K562 (cell line): ENCODE results near the gene UCHL5. TPM values are rescaled to one million over a fixed set of nuclear protein-coding genes. Genes with fewer than 3 reads are reported as not detected.
A peak's percentile ranks its signal among the peaks of the same experiment; 100 is the strongest.
"Not testable (repeated sequence)": the region's sequence is repeated elsewhere in the genome, so short reads cannot be mapped to it uniquely, and the experiment has no call there.

Experiments used
- ATAC-seq: fragments of 200-7000 bp; cut with Tn5 transposase; 3 replicates; pipeline ENCODE4 v1.9.1; 2020; ENCODE audit warnings: moderate library complexity
- BruUV-seq: library from RNA; stranded (reverse); fragments of 400-500 nt; replicated peaks from 2 replicates; lab custom pipeline; 2021; lab: Mats Ljungman, UMichigan
- CTCF ChIA-PET: fragments of 300-600 bp; formaldehyde crosslinking; extraction: SDS; loops from one replicate; lab custom pipeline; 2021; ENCODE audit warnings: low intra/inter-chr PET ratio; lab: Yijun Ruan, JAX
- POLR2A ChIA-PET: fragments of 300-600, 350-650 bp; sonication (Branson Sonifier 250); formaldehyde crosslinking; extraction: SDS; loops from one replicate; lab custom pipeline; 2021; ENCODE audit warnings: antibody characterized with exemption, inconsistent platforms; lab: Yijun Ruan, JAX
- DNase-seq, 4 experiments: peaks; one replicate each; pipeline versions ENCODE4 v3.0.0 to v3.0.0-alpha.2; 2011 to 2018; ENCODE audit warnings: low spot score in 3 of 4, mixed read lengths in 3 of 4; ENCODE audit errors: extremely low read depth in 1 of 4
- FAIRE-seq: peaks from 2 replicates; lab custom pipeline; 2011; peaks lifted over from hg19 to GRCh38; lab: Jason Lieb, UNC
- H2AFZ ChIP-seq: 2 replicates; pipeline ENCODE4 v1.6.0; 2011; ENCODE audit warnings: low read depth, low read length, control low read depth, inconsistent platforms
- H3K27ac ChIP-seq: fragments of 200-600 bp; 3 replicates; pipeline ENCODE4 v1.8.0; 2011; ENCODE audit warnings: low read depth, mild to moderate bottlenecking, control low read depth, inconsistent platforms, low read length, moderate library complexity, mixed read lengths; ENCODE audit errors: extremely low read depth
- H3K27me3 ChIP-seq, 2 experiments: fragments of 300-600 bp in 1 of 2; 2 replicates in 1 of 2; 3 replicates in 1 of 2; pipeline versions ENCODE4 v1.6.0 to v1.8.0; 2011; ENCODE audit warnings: inconsistent platforms in 2 of 2, low read length in 2 of 2, mild to moderate bottlenecking in 1 of 2, mixed read lengths in 1 of 2, moderate library complexity in 1 of 2; ENCODE audit not compliant: control insufficient read depth in 2 of 2, insufficient read depth in 2 of 2
- H3K36me3 ChIP-seq: fragments of 300-600 bp; 3 replicates; pipeline ENCODE4 v1.8.0; 2011; ENCODE audit warnings: mild to moderate bottlenecking, low read length, inconsistent platforms; ENCODE audit not compliant: control insufficient read depth, insufficient read depth
- H3K4me1 ChIP-seq, 2 experiments: fragments of 200-600 bp in 1 of 2; replicated peaks in 1 of 2; 2 replicates in 1 of 2; 3 replicates in 1 of 2; pipeline versions ENCODE4 v1.5.1 to v1.8.0; 2011; ENCODE audit warnings: inconsistent platforms in 2 of 2, low read length in 2 of 2, mild to moderate bottlenecking in 1 of 2, mixed read lengths in 1 of 2, moderate library complexity in 1 of 2; ENCODE audit not compliant: control insufficient read depth in 2 of 2, insufficient read depth in 2 of 2
- H3K4me2 ChIP-seq: 2 replicates; pipeline ENCODE4 v1.6.1; 2011; ENCODE audit warnings: low read length, control low read depth, inconsistent platforms, mixed read lengths; ENCODE audit not compliant: insufficient read depth
- H3K4me3 ChIP-seq: fragments of 200-600 bp; sonication (generic), shearing (Covaris generic); 2 replicates; pipeline ENCODE4 v1.5.1; 2016; ENCODE audit warnings: control low read depth, inconsistent platforms
- H3K79me2 ChIP-seq: fragments of 200-600 bp; 3 replicates; pipeline ENCODE4 v1.8.0; 2011; ENCODE audit warnings: low read length, inconsistent platforms; ENCODE audit not compliant: control insufficient read depth, insufficient read depth
- H3K9ac ChIP-seq, 2 experiments: 2 replicates each; pipeline versions ENCODE4 v1.6.0 to v1.6.1; 2011; ENCODE audit warnings: low read depth in 2 of 2, low read length in 2 of 2, control low read depth in 1 of 2, inconsistent platforms in 1 of 2, mild to moderate bottlenecking in 1 of 2, mixed read lengths in 1 of 2; ENCODE audit not compliant: insufficient read depth in 1 of 2
- H3K9me1 ChIP-seq: one replicate; pipeline ENCODE4 v1.6.0; 2011; ENCODE audit warnings: inconsistent platforms, mild to moderate bottlenecking, low read length, moderate library complexity; ENCODE audit not compliant: control insufficient read depth, insufficient read depth
- H3K9me3 ChIP-seq: replicated peaks from 2 replicates; pipeline ENCODE4 v1.5.1; 2011; ENCODE audit warnings: low read depth, low read length, inconsistent platforms; ENCODE audit not compliant: control insufficient read depth, insufficient read depth
- H4K20me1 ChIP-seq: replicated peaks from 2 replicates; pipeline ENCODE4 v1.6.1; 2011; ENCODE audit warnings: low read length, inconsistent platforms, mixed read lengths; ENCODE audit not compliant: control insufficient read depth, insufficient read depth
- HEY1 ChIP-seq: fragments of 250-450 bp; sonication (Bioruptor Pico); IDR thresholded peaks from 2 replicates; pipeline ENCODE4 v1.5.0; 2020; ENCODE audit warnings: mild to moderate bottlenecking, moderate library complexity, borderline replicate concordance
- ZBTB33 ChIP-seq: sonication (generic); formaldehyde crosslinking; IDR thresholded peaks from 2 replicates; pipeline ENCODE4 v1.8.1; 2023; ENCODE audit warnings: mild to moderate bottlenecking, missing genetic modification reagents
- ZNF146 ChIP-seq: IDR thresholded peaks from one replicate; pipeline ENCODE4 v1.6.1; 2018; ENCODE audit warnings: missing compliant biosample characterization; ENCODE audit not compliant: unreplicated experiment
- WGBS: fragments of 100-300 bp; shearing (Covaris generic); methylation state at CpG from one replicate; pipeline ENCODE4 v1.1.6; 2016; ENCODE audit warnings: low coverage, mixed read lengths; ENCODE audit not compliant: insufficient coverage; ENCODE audit errors: missing lambda C conversion rate; 5-methylcytosine and 5-hydroxymethylcytosine counted together
- in situ Hi-C: fragments of 300-500 bp; cut with MboI; formaldehyde crosslinking; loops from 4 replicates; pipeline ENCODE4 v1.15.0; 2018; ENCODE audit warnings: inconsistent platforms, mixed read lengths
- intact Hi-C: fragments of 100-400 bp; cut with micrococcal nuclease; formaldehyde crosslinking; loops from 2 replicates; pipeline ENCODE4 v1.14.2; 2022
- polyA plus RNA-seq, 8 experiments: library from polyadenylated mRNA; depleted of rRNA in 4 of 8; stranded (reverse) in 5 of 8; unstranded in 3 of 8; fragments of >200 nt; fragmentation: Nextera tagmentation in 2 of 8; fragmentation: Illumina TruSeq in 1 of 8; extraction: Ambion mirVana in 2 of 8; extraction: Trizol in 1 of 8; gene quantifications; 2 replicates each; pipeline versions ENCODE4 v1.2.1 to v1.2.3, GENCODE V29; 2011 to 2014; ENCODE audit warnings: inconsistent platforms in 1 of 8, missing spikeins in 1 of 8
- total RNA-seq, 7 experiments: library from RNA; depleted of rRNA in 6 of 7; stranded (reverse); fragments of >200 nt in 6 of 7; fragmentation: Illumina TruSeq in 2 of 7; extraction: Trizol in 2 of 7; gene quantifications; 2 replicates each; pipeline versions ENCODE4 v1.2.1 to v1.2.3, GENCODE V29; 2011 to 2021; ENCODE audit warnings: low replicate concordance in 1 of 7

UCHL5 gene
- total and polyA plus RNA-seq, 9 of the 15 experiments (the other 6 are each of a cell fraction or from before 2014, with no cell fraction given), result 61.0 to 206 (median 122) TPM

DNA sequence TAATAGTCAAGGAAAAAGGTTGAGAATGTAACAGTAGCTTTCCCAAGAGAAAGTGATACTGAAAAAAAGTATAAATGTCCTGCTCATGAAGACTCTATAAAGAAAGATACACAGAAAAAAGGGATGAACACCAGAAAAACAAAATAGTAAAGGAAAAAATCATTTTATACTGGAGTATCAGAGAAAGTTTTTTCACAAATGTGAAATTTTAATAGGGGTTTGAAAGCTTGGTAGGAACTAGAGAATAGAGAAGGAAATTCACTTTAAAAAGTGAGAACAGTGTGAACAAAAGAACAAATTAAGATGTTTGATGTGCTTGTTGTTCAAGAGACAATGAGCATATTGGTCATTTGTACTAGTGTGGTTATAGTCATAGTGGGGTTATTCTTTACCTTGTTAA, 25.6 kb downstream of the UCHL5 start (continued):
- TF ChIP-seq HEY1 (CRISPR knock-in tag), result no peak
- TF ChIP-seq, all 486 proteins: peak for 0

DNA sequence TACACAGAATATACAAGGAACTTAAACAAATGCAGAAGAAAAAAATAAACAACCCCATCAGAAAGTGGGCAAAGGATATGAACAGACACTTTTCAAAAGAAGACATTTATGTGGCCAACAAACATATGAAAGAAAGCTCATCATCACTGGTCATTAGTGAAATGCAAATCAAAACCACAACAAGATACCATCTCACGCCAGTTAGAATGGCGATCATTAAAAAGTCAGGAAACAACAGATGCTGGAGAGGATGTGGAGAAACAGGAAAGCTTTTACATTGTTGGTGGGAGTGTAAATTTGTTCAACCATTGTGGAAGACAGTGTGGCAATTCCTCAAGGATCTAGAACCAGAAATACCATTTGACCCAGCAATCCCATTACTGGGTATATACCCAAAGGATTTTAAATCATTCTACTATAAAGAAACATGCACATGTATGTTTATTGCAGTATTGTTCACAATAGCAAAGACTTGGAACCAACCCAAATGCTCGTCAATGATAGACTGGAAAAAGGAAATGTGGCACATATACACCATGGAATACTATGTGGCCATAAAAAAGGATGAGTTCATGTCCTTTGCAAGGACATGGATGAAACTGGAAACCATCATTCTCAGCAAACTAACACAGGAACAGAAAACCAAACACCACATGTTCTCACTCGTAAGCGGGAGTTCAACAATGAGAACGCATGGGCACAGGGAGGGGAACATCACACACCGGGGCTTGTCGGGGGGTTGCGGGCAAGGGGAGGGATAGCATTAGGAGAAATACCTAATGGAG, 26.3 kb downstream of the UCHL5 start:
- H3K79me2 ChIP-seq, result peaks cover 87% of the 10 kb centered on the region
- FAIRE-seq, H4K20me1 ChIP-seq, in situ Hi-C loops, H3K9me3 ChIP-seq, H3K9me1 ChIP-seq, ATAC-seq, H3K4me3 ChIP-seq, H3K27me3 ChIP-seq, BruUV-seq, H3K27ac ChIP-seq, H3K4me2 ChIP-seq, H2AFZ ChIP-seq, DNase-seq, CTCF ChIA-PET, H3K9ac ChIP-seq: not testable (repeated sequence)
- POLR2A ChIA-PET, result interaction anchor here (1.0 kb wide), 4 partner anchors 9 to 225 kb away, joined by 3 to 6 read pairs (median 4); partner anchors contain the start of gene UCHL5
- intact Hi-C loops, result loop anchor here (5.0 kb wide), 1 partner anchor 556 kb away; no protein-coding TSS in a partner anchor
- WGBS, result 92% methylated on average over 9 of the region's 9 CpGs
- peak; percentile 21 for TF ChIP-seq ZNF146 (CRISPR knock-in tag)
- TF ChIP-seq ZBTB33 (CRISPR knock-in tag), result peak; percentile 90
- TF ChIP-seq, all 486 proteins: peak for 2; not testable (repeated sequence) for 484
- not testable (repeated sequence) for H3K4me1 ChIP-seq
- peaks cover 53% of the 10 kb centered on the region for H3K36me3 ChIP-seq
